SJCRH30 (cell line): ENCODE measurements around the gene MROH7. TPM values are rescaled to one million over a fixed set of nuclear protein-coding genes. Genes with fewer than 3 reads are reported as not detected.

ENCODE experiments used
- DNase-seq, 2 experiments: peaks; one replicate each; pipeline ENCODE4 v3.0.0-alpha.2; 2015 to 2020
- H3K27ac ChIP-seq: fragments of 250-450 bp; sonication (Bioruptor Pico); 2 replicates; pipeline ENCODE4 v1.5.1; 2020; ENCODE audit warnings: mild to moderate bottlenecking, moderate library complexity
- H3K27me3 ChIP-seq: fragments of 250-450 bp; sonication (Bioruptor Pico); 2 replicates; pipeline ENCODE4 v1.5.1; 2020; ENCODE audit warnings: mild to moderate bottlenecking, moderate library complexity
- H3K36me3 ChIP-seq: fragments of 250-450 bp; sonication (Bioruptor Pico); 2 replicates; pipeline ENCODE4 v1.5.1; 2020; ENCODE audit warnings: mild to moderate bottlenecking, moderate library complexity
- H3K4me1 ChIP-seq: fragments of 250-450 bp; sonication (Bioruptor Pico); 2 replicates; pipeline ENCODE4 v1.5.1; 2020; ENCODE audit warnings: mild to moderate bottlenecking, moderate library complexity
- H3K4me3 ChIP-seq: fragments of 250-450 bp; sonication (Bioruptor Pico); 2 replicates; pipeline ENCODE4 v1.5.1; 2020; ENCODE audit warnings: mild to moderate bottlenecking, moderate library complexity
- H3K9me3 ChIP-seq: fragments of 250-450 bp; sonication (Bioruptor Pico); replicated peaks from 2 replicates; pipeline ENCODE4 v1.5.1; 2020; ENCODE audit warnings: mild to moderate bottlenecking, moderate library complexity
- total RNA-seq: library from RNA; depleted of rRNA; stranded (reverse); fragments of >200 nt; shearing (Covaris generic); gene quantifications from 2 replicates; pipeline ENCODE4 v1.2.3, GENCODE V29; 2014; rRNA removed

The MROH7 gene
- not detected in 2 replicates for total RNA-seq

GRCh38 chr1:54640863-54641836 is at the start of gene MROH7:
MROH7 (plus strand) TSS chr1:54641786; CDS start chr1:54652927, 11,141 bp downstream.
- no peaks in the 10 kb centered on the region for H3K4me1 ChIP-seq
- H3K36me3 ChIP-seq = no peaks in the 10 kb centered on the region
- no peak for DNase-seq
- no peaks in the 10 kb centered on the region; the same call in 1 of the 2 replicates for H3K9me3 ChIP-seq
- H3K27me3 ChIP-seq = no peaks in the 10 kb centered on the region; the same call in 1 of the 2 replicates
- no peak within 1 kb of the TSS for H3K27ac ChIP-seq
- no peak within 1 kb of the TSS for H3K4me3 ChIP-seq

GRCh38 chr1:54593571-54594160 is 47.9 kb upstream of the MROH7 start:
- no peak for DNase-seq
- no peak overlapping the region for H3K4me3 ChIP-seq
- no peaks in the 10 kb centered on the region for H3K36me3 ChIP-seq
- H3K9me3 ChIP-seq = no peaks in the 10 kb centered on the region
- no peaks in the 10 kb centered on the region for H3K4me1 ChIP-seq
- H3K27me3 ChIP-seq = no peaks in the 10 kb centered on the region
- H3K27ac ChIP-seq = no peak overlapping the region

- no peak overlapping the region for H3K4me3 ChIP-seq
- DNase-seq = no peak
- H3K4me1 ChIP-seq = no peaks in the 10 kb centered on the region
- H3K27ac ChIP-seq = no peak overlapping the region
- H3K9me3 ChIP-seq = no peaks in the 10 kb centered on the region
- H3K27me3 ChIP-seq = no peaks in the 10 kb centered on the region
- H3K36me3 ChIP-seq = no peaks in the 10 kb centered on the region
Observed at GRCh38 chr1:54594463-54594862, 47.1 kb upstream of the MROH7 start.

GRCh38 chr1:54595956-54596498 is 45.6 kb upstream of the MROH7 start:
- H3K9me3 ChIP-seq = no peaks in the 10 kb centered on the region
- no peaks in the 10 kb centered on the region for H3K27me3 ChIP-seq
- no peaks in the 10 kb centered on the region for H3K36me3 ChIP-seq
- DNase-seq = no peak
- no peaks in the 10 kb centered on the region for H3K4me1 ChIP-seq
- H3K4me3 ChIP-seq = no peak overlapping the region
- H3K27ac ChIP-seq = no peak overlapping the region

GRCh38 chr1:54596756-54597155 is 44.8 kb upstream of the MROH7 start:
- H3K27me3 ChIP-seq = no peaks in the 10 kb centered on the region
- no peaks in the 10 kb centered on the region for H3K9me3 ChIP-seq
- no peak overlapping the region for H3K4me3 ChIP-seq
- no peaks in the 10 kb centered on the region for H3K36me3 ChIP-seq
- H3K4me1 ChIP-seq = no peaks in the 10 kb centered on the region
- no peak overlapping the region for H3K27ac ChIP-seq
- peak in 1 of 2 experiments; percentile 50 for DNase-seq

GRCh38 chr1:54597455-54598030 is 44.0 kb upstream of the MROH7 start:
- Histone ChIP-seq H3K9me3 (no peaks in the 10 kb centered on the region), H3K27me3 (no peaks in the 10 kb centered on the region), H3K4me1 (no peaks in the 10 kb centered on the region), H3K27ac (no peak overlapping the region), H3K36me3 (no peaks in the 10 kb centered on the region), H3K4me3 (no peak overlapping the region)
- no peak for DNase-seq

GRCh38 chr1:54599211-54599823 is 42.3 kb upstream of the MROH7 start:
- H3K9me3 ChIP-seq = no peaks in the 10 kb centered on the region
- no peak overlapping the region for H3K27ac ChIP-seq
- H3K36me3 ChIP-seq = no peaks in the 10 kb centered on the region
- DNase-seq = no peak
- no peaks in the 10 kb centered on the region for H3K27me3 ChIP-seq
- H3K4me3 ChIP-seq = no peak overlapping the region
- H3K4me1 ChIP-seq = peaks cover 1% of the 10 kb centered on the region; the same call in 1 of the 2 replicates

- Histone ChIP-seq H3K4me1 (peaks cover 4% of the 10 kb centered on the region; the same call in 1 of the 2 replicates), H3K36me3 (no peaks in the 10 kb centered on the region), H3K27me3 (no peaks in the 10 kb centered on the region), H3K27ac (no peak overlapping the region), H3K9me3 (no peaks in the 10 kb centered on the region), H3K4me3 (no peak overlapping the region)
- DNase-seq = no peak
Observed at GRCh38 chr1:54600947-54601721, 40.5 kb upstream of the MROH7 start.

- no peak overlapping the region for H3K4me3 ChIP-seq
- peaks cover 4% of the 10 kb centered on the region; the same call in 1 of the 2 replicates for H3K4me1 ChIP-seq
- H3K9me3 ChIP-seq = no peaks in the 10 kb centered on the region
- no peaks in the 10 kb centered on the region for H3K36me3 ChIP-seq
- no peak for DNase-seq
- no peaks in the 10 kb centered on the region for H3K27me3 ChIP-seq
- no peak overlapping the region for H3K27ac ChIP-seq
Observed at GRCh38 chr1:54601730-54602129, 39.9 kb upstream of the MROH7 start.

- Histone ChIP-seq H3K27ac (no peak overlapping the region), H3K27me3 (no peaks in the 10 kb centered on the region), H3K4me1 (peaks cover 4% of the 10 kb centered on the region; the same call in 1 of the 2 replicates), H3K36me3 (no peaks in the 10 kb centered on the region), H3K4me3 (no peak overlapping the region), H3K9me3 (no peaks in the 10 kb centered on the region)
- no peak for DNase-seq
Observed at GRCh38 chr1:54602554-54602953, 39.0 kb upstream of the MROH7 start.

- H3K27me3 ChIP-seq = no peaks in the 10 kb centered on the region
- H3K27ac ChIP-seq = no peak overlapping the region
- H3K36me3 ChIP-seq = no peaks in the 10 kb centered on the region
- H3K9me3 ChIP-seq = no peaks in the 10 kb centered on the region
- peaks cover 4% of the 10 kb centered on the region; the same call in 1 of the 2 replicates for H3K4me1 ChIP-seq
- no peak overlapping the region for H3K4me3 ChIP-seq
- DNase-seq = no peak
Observed at GRCh38 chr1:54603241-54603640, 38.3 kb upstream of the MROH7 start.

- Histone ChIP-seq H3K9me3 (no peaks in the 10 kb centered on the region), H3K36me3 (no peaks in the 10 kb centered on the region), H3K4me1 (peaks cover 4% of the 10 kb centered on the region; the same call in 1 of the 2 replicates), H3K4me3 (no peak overlapping the region), H3K27me3 (no peaks in the 10 kb centered on the region), H3K27ac (no peak overlapping the region)
- DNase-seq = no peak
Observed at GRCh38 chr1:54604051-54604450, 37.5 kb upstream of the MROH7 start.

GRCh38 chr1:54604572-54605370 is 36.8 kb upstream of the MROH7 start:
- no peaks in the 10 kb centered on the region for H3K9me3 ChIP-seq
- peak; percentile 38 to 51 for DNase-seq
- H3K27ac ChIP-seq = no peak overlapping the region
- H3K4me3 ChIP-seq = no peak overlapping the region
- H3K36me3 ChIP-seq = no peaks in the 10 kb centered on the region
- peaks cover 4% of the 10 kb centered on the region; the same call in 1 of the 2 replicates for H3K4me1 ChIP-seq
- no peaks in the 10 kb centered on the region for H3K27me3 ChIP-seq
